Caki2 (cell line): ENCODE results near the gene HRAS. TPM values are rescaled to one million over a fixed set of nuclear protein-coding genes. Genes with fewer than 3 reads are reported as not detected.
"Not testable (repeated sequence)": the region's sequence is repeated elsewhere in the genome, so short reads cannot be mapped to it uniquely, and the experiment has no call there.

Experiments used
- DNase-seq: peaks from one replicate; pipeline ENCODE4 v3.0.0-alpha.2; 2015; ENCODE audit warnings: low read depth
- in situ Hi-C: cut with HindIII; loops from 2 replicates; pipeline ENCODE4 v1.10.0; 2016; ENCODE audit warnings: low sequenced_read_pairs, low pct_unique_long_range_greater_than_20kb, mixed read lengths
- total RNA-seq: library from RNA; depleted of rRNA; stranded (reverse); fragments of >200 nt; shearing (Covaris generic); gene quantifications from 2 replicates; pipeline ENCODE4 v1.2.3, GENCODE V29; 2014; ENCODE audit warnings: low replicate concordance; rRNA removed

HRAS gene
- total RNA-seq, result 43.8 and 120 TPM in 2 replicates

DNA sequence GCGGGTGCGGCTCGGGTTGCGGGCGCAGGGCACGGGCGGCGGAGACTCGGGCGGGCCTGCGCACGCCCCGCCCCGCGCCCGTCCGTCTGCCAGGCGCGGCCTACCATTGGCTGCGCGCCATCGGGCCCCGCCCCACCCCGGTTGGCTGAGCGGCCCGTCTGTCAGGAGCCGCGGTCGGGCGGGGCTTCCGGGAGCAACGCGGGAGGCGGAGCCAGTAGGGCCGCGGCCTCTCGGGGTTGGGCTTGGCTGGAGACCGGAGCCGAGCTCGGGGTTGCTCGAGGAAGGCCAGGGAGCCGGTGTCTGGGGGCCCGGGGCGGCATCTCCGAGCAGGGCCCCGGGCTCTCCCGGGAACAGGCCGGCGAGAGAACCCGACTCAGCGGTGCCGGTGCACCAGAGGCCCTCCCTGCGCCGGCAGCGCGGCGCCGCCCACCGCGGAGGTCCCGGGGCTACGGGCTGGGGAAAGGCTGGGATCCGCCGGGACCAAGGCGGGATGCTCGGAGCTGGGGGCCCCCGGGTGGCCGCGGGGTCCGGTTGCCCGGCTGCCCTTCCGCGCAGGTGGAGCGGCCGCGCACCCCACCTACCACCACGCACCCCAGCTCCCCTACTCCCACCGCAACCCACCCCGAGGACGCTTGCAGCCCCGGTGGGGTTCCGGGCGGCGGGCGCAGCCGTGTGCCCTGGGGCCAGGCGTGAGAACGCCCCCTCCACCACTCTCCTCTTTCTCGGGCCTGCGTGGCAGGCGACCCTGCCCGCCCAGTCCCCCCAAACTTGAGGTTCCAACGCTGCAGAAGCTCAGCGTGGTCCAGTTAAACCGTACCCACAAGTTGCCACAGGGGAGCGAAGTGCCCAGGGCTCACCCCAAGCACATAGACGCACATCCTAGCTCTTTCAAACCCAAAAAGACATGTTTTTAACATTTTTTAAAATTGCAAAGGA is at the start of gene HRAS:
Gene HRAS (minus strand): TSS at position 58 of the 936 bp plus-strand sequence.
- in situ Hi-C loops, result no loop called here
- DNase-seq, result peak; percentile 92

DNA sequence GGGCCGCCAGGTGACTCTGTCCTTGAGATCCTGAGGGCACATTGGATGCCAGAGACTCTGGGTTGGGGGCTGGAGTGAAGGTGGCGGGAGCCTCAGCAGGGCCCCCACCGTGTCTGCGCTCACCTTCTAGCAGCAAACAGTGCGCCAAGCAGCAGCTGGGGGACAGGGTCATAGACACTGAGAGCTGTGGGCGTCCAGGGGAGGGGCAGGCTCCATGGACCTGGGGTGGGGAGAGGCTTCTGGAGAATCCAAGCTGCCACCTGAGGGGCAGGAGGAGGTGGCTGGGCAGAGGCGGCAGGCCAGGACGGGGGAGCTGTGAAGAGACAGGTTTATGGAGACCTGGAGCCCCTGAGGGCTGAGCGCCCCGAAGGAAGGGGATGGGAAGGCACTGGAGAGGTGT is 48.9 kb upstream of the HRAS start:
- no peak for DNase-seq
- in situ Hi-C loops, result no loop called here

DNA sequence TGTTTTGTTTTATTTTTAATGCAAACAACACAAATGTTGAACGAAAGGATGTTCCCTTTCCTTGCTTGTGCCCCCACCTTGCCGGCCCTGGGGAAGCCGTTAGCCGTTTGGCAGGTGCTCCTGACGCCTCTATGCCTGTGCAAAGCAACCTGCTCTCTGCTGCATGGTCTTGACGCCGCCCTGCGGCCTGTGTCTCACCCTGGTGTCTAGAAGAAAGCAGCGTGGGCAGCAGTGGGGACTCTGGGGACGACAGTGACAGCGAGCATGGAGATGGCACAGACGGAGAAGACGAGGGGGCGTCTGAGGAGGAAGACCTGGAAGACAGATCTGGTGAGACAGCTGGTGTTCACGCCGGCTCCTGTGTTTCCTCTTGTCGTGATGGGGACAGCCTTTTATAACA is 46.4 kb upstream of the HRAS start:
- in situ Hi-C loops, result no loop called here
- DNase-seq, result no peak

DNA sequence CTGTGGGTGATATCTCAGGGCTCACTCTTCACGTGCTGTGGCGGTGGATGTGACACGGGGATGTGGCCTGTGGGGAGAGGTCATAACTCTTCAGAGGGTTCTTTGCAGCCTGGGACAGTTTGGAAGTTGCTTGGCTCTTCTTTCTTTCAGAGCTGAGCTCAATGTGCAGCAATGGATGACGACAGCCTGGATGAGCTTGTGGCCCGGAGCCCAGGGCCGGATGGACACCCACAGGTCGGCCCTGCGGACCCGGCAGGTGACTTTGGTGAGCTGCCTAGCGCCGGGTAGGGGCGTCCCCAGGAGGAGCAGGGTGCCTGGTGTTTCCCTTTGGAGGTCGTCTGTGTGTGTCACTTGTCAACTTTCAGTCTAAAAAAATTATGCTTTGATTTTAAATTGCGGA is 46.0 kb upstream of the HRAS start:
- in situ Hi-C loops, result no loop called here
- no peak for DNase-seq

DNA sequence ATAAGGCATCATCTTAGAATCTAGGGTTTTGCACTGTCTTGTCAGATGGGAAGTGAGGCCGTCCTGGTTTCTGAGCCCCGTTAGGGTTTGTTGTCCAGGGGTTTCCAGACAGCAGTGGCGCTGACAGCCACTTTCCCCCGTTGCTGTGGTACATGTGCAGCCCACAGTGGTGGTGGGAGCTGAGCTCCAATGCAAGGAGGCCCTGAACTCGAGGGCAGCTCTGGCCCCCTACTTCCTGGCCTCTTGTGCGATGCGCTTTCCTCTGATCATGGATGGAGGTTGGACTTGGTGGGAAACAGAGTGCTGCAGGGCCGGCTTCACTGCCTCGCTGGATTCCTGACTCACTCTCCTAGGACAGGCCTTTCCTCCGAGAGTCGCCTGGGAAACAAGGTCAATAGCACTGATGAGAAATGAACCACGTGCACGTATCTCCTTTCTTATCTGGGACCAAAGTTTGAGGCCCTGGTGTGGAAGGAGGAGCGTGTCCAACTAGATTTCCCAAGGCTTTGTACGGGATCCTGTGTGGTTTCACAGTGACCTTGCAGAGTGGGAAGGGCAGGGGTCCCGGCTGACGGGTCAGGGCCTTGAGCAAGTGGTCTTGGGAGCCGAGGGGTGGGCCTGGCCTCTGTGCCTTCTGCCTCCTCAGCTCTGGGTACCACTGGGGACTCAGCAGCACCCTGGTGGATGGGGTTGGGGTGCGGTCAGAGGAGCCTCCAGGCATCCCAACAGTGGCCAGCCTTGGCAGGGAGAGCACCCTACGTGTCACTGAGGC is 44.6 kb upstream of the HRAS start:
- peak; percentile 50 for DNase-seq
- in situ Hi-C loops, result no loop called here

DNA sequence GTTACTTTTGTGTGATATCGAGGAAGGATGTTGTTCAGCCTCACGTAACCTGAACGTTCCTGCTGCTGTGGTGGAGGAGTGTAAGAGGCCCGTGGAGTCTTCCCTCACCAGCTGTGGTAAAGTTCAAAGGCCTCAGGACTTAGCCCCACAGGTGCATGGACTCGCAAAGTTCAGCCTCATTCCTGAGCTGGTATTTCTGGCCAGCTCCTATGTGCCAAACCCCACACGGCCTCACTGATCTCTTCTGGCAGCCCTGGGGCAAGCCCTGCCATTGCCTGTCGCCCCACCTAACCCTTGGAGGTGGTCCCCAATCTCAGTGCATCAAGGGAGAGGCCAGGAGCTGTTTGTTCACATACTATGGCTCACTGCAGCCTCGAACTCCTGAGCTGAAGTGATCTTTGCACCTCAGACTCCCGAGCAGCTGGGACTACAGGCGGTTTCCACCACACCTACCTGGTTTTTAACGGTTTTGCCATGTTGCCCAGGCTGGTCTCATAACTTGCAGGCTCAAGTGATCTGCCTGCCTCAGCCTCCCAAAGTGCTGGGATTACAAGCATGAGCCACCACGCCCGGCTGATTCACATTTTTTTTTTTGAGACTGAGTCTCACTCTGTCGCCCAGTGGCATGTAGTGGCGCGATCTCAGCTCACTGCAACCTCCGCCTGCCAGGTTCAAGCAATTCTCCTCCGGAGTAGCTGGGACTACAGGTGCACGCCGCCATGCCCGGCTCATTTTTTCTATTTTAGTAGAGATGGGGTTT is 43.1 kb upstream of the HRAS start:
- no peak for DNase-seq
- in situ Hi-C loops, result no loop called here

DNA sequence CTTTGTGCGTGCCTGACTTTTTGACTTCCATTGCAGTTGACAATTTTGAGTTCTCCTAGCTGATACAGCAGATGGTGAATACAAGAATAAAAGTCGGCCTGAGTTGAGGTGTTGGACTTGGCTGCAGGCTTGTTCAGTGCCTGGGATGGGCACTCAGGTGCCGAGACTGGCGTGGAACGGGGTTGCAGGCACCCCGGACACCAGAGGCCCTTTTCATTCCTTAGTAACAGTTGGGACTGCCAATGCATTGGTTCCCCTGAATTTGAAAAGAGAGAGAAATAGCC is 42.2 kb upstream of the HRAS start:
- in situ Hi-C loops, result no loop called here
- no peak for DNase-seq

DNA sequence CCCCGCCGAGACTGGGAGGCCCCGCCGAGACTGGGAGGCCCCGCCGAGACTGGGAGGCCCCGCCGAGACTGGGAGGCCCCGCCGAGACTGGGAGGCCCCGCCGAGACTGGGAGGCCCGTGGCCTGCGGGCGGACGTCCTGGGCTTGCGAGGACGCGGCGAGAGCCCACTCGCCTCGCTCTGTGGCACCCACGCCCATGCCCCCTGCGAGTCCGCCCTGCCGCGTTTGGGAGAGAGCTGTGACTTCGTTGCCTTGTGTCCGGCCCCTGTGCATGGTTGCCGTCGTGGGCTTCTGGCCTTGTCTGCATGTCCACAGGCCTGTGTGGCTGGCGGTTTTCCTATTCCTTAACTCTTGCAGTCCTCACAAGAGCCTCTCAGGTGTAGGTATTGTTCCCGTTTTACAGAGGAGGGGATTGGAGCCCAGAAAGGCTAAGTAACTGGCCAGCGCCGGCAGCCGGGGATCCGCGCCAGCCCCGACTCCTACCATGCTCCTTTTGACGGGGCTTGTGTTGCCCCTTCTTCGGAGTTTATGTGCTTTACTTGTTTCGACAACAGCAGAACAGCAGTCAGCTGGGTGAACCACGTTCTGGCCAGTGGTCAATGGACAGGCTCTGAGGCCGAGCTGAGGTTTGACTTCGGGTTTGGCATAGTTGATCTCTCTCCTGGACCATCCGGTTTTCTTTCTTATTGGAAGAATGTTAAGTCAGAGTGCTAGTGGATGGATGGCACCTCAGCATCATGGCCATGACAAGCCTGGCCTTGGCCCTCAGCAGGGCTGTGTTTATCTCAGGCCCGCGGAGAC is 41.6 kb upstream of the HRAS start:
- in situ Hi-C loops, result no loop called here
- DNase-seq, result no peak

DNA sequence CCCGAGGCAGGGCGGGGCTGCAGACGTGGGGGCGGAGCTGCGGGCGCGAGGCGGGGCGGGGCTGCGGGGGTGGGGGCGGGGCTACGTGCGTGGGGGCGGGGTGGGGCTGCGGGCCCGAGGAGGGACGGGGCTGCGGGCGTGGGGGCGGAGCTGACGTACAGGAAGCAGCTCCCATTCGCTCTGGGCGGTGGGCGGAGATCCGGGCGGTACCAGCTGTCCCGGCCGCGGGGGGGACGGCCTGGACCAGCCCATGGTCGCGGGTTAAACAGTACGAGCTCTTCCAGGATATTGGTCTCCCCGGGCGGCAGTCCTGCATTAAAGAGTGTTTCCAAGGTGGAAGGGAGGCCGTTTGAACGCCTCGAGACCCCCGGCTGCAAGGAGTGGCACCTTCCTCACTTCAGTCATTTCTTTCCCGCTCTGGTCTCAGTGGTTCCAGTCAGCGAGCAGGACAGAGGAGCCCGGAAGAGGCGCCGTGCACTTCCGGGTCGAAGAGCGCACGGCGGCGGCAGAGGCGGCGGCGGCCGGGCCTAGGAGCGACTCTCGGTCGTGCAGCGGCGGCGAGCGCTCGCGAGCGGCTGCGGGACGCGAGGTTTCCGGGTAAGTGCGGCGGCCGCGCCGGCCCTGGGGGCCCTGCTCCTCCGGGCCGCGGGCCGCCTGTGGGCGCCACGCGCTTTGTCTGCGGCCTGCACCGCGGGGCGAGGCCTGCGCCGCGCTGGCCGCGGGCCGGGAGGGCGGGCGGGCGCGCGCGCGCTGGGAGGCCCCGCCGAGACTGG is 40.8 kb upstream of the HRAS start, which contains the start of gene PHRF1:
Gene PHRF1 (plus strand): TSS at position 475 of the 773 bp plus-strand sequence. CDS start 5,043 bp downstream, outside the sequence.
- in situ Hi-C loops, result no loop called here
- DNase-seq, result peak; percentile 92

DNA sequence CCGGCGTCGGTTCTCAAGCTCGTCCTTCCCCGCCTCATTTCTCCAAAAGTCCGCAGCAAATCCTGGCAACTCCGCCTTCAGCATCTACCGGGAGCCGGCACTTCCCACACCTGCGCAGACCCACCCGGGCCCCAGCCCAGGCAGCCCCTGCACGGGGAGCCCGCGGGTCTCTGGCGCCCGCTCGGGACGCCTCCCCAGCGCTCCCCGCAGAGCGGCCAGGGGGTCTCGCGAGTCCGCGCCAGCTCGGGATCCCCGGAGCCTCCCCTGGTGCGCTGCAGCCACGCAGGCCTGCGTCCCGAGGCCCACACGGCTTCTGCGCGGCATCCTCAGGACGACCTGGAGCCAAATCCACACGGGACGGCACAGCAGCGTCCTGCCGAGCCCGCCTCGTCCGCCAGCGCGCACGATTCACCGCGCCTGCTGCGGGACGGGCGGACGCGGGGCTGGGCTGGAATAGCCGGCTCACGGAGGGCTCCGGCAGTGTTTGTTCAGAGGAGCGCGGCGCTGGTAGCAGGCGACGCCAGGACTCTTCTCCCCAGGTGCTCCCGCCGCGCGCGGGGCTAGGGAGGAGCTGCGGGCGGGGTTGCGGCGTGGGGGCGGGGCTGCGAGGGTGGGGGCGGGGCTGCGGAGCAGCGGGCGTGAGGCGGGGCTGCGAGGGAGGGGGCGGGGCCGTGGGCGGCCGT is 40.1 kb upstream of the HRAS start:
- in situ Hi-C loops, result no loop called here
- peak; percentile 53 for DNase-seq

DNA sequence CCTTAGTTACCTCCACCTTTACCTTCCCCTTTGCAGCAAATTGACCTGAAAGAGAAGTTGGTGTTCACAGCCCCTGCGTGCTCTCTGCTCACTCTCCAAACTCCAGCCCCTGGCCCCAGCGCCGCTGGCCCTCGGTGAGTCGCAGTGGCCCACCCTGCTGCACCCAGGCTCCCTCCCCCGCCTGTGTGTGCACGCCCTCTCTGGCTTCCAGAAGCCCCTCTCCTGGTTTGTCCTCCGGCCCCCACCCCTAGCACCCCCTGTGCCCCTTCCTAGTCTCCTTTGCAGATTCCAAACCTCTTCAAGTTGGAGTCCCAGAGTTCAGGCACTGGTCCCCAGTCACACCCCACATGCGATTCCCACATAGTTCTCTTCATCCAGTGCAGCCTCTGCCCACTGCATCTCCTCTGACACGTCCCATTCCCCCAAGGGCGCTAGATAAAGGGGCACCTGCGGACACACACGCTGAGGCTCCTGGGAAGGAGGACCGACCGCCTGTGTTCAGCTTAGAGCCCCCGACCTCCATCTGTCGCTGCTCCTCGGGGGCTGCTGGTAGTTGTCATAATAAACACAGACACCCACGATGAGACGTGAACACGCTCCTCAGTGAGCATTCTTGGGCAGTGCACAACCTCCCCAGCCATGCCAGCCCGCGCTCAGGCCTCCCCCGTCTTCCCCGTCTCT is 39.4 kb upstream of the HRAS start:
- in situ Hi-C loops, result no loop called here
- no peak for DNase-seq

DNA sequence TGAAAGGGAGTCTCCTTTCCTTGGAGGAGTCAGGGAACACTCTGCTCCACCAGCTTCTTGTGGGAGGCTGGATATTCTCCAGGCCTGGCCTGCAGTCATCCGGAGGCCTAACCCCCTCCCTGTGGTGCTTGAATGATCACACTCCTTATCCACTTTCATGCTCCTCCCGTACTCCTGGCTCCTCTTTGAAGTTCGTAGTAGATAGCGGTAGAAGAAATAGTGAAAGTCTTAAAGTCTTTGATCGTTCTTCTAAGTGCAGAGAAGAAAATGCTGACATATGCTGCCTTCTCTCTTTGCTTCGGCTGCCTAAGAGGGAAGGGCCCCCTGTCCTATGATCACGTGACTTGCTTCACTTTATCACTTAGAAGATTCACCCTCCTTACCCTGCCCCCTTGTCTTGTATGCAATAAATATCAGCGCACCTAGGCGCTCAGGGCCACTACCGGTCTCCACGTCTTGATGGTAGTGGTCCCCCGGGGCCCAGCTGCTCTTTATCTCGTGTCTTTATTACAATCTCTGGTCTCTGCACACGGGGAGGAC is 38.7 kb upstream of the HRAS start:
- DNase-seq, in situ Hi-C loops: not testable (repeated sequence)

DNA sequence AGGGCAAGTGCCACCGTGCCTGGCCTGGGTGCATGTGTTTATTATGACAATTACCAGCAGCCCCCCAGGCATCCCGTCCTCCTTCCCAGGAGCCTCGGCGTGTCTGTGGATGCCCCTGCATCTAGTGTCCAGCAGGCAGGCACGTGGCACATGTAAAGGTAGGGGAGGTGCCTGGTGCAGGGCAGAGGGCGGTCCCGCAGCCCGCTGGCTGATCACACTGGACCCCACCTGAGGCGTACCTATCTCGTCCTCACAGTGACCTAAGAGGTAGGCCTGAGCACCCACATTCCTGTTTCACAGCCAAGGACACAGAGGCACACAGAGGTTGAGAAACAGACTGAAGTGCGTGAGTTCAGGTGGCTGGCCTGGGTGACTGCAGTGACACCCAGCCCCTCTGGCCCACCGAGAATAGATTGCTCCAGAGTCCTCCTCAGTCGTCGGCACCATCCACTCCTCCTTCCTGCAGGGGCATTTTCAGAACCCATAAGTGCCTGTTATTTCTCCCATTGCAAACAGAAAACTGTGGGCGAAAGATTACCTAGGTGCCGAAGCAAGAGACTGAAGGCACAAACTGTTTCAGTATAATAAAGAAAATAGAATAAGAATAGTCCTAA is 37.9 kb upstream of the HRAS start:
- in situ Hi-C loops, result no loop called here

DNA sequence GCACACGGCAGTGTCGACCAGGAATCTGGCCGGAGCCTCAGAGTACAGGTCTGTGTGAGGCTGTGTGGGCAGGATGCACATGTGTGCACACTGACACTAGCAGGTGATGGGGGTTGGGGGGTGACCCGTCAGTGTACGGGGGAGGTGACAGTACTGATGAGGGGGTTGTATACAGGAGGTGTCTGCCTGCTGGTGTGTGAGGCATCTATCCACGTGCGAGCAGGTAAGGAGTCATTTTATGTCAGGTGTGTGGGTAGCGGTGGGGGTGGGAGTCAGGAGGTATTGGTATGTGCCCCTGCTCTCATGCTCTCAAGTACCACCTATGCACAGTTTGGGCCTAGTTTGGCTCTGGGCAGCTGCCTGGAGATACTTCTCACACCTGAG is 36.4 kb upstream of the HRAS start:
- in situ Hi-C loops, result no loop called here
- DNase-seq, result no peak

More for the DNA sequence above, 37.9 kb upstream of the HRAS start:
- no peak for DNase-seq

DNA sequence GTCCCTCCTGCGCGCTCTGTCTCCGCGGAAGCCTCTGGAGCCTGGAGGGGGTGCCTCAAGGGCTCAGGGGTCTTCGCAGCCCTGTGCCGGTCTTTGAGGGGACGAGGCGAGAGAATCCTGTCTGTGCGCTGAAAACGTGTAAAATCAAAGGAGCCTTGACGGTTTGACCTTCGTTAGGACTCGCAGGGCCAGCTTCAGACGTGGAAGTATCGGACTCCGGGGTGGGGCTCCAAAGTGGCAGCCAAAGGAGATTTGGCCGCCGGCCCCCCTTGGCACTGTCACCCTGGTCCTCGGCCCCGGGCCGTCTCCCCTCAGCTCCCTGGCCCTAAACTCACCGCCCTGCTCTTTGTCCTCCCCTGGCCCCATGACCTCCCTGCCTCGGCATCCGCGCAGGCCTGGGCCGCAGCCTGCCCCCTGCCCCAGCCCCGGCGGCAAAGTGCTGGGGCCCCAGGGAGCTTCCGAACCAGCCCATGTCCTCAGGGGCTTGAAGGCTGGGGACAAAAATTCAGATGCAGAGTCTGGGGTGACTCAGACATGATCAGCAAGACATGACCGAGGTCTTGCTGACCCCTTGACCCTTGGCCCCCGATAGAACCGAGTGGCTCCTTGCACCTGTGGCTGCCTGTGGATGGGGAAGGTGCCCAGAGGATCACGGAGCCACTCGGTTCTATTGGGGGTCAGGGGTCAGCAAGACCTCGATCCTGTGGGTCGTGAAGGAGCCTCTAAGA is 33.9 kb upstream of the HRAS start:
- in situ Hi-C loops, result no loop called here
- DNase-seq, result no peak
